GM21367 (cell line): ENCODE results near the gene CTRB2.
"Not testable (repeated sequence)": the region's sequence is repeated elsewhere in the genome, so short reads cannot be mapped to it uniquely, and the experiment has no call there.

Source experiments
- ATAC-seq: cut with Tn5 transposase; IDR thresholded peaks from one replicate; pipeline ENCODE4 v1.9.1; 2021; ENCODE audit not compliant: unreplicated experiment

Gene CTRB2

DNA sequence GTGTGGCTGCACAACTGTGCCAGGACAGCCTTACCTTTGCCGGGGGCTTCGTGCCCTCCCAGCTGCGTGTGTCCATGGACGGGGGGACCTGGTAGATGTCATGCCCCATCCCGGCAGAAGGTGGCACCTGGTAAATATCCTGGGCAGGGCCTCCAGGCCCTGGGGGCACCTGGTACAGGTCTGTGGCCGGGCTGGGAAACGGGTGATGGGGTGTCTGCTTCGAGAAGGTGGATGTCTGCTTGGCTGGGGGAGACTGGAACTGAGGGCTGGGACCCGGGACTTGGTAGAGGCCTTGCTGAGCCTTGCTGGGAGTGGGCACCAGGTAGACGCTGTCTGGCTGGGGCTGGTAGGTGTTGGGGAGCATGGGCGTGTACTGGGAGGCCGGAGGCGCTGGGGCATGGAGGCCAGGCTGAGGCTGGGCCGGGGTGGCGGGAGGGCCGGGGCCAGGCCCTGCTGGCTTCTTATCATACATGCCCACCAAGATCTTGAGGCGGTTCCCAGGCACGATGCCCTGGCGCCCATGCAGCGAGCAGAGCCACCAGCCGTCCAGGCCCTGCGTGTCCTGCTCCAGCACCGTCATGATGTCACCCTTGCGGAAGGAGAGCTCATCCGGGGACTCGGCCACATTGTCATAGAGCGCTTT is 35.6 kb upstream of the CTRB2 start:
- ATAC-seq, result not testable (repeated sequence)

DNA sequence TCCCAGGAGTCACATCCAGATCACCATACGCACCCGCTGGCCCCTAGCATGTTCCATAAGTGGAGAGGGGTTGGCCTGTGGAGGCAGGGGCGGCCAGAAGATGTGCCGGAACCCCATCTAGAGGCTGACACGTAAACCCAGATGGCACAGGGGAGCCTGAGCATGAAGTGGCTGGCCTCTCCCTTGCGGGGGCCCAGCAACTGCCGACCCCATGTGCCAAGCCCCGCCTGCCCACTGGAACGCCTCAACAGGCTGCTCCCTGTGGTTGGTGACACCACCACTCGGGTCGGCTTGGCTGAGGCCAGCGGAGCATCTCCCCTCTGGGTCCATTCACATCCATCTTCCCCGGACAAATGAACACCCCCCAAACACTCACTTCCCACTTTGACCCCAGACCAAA is 35.0 kb upstream of the CTRB2 start:
- no peak for ATAC-seq

DNA sequence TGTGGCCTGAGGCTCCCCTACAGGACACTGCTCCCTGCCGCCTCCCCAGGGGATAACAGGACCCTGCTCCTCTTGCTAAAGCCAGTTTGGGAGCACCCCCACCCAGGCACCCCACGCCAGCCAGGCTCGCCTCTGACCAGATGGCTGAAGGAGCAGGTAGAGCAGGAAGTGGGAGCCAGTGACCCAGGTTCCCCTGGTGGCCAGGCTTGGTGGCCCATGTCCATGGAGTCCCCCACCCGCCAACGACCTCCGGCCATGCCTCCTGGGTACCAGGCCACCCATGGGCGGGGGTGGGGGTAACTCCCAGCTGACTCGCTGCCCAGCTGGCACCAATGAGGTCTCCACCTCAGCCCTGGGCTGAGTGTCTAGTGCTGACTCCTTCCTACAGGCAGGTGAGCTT is 34.5 kb upstream of the CTRB2 start:
- no peak for ATAC-seq

DNA sequence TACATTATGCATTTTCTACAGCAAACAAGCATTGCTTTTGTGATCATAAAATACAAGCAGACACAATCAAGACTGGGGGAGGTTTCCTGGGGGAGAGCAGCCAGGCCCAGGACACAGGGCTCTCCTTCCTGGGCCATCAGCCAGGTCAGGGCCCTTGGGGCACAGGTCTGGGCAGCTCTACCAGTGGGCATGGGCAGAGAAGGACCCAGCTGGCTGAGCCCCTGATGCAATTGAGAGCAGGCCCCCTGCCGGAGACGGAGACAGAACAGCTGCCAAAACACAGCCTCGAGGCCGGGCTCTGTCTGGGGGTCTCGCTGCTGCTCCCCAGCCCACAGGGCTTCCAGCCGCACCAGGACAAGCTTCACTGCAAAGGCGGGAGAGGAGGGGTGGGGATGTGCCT is 33.7 kb upstream of the CTRB2 start:
- ATAC-seq, result not testable (repeated sequence)

DNA sequence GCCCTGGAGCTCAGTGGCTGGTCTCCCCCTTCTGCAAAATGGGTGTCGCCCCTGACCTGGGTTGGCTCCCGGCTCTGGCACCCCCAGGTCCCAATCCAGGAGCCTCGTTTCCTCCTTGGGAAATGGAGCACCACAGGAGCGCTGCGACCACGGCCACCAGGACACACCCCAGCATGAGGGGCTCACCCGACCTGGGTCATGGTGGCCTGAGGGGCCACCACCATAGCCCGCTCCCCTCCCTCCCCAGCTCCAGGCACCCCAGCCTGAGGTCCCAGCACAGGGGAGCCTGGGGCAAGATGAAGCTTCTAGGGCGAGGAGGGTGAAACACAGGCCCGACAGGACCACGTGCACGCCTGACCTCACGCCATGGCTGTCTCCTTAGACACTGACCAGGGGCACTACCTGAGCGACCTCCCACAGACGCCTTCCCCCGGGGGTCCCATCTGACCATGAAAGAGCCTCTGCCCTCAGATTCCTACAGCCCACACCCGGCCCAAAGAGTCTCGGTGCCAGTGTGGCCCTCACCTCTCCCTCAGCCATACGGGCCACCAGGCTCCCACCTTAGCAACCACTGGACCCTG is 32.7 kb upstream of the CTRB2 start:
- ATAC-seq, result no peak

- no peak for ATAC-seq
Measured at GRCh38 chr16:75238853-75239541, 32.0 kb upstream of the CTRB2 start.

DNA sequence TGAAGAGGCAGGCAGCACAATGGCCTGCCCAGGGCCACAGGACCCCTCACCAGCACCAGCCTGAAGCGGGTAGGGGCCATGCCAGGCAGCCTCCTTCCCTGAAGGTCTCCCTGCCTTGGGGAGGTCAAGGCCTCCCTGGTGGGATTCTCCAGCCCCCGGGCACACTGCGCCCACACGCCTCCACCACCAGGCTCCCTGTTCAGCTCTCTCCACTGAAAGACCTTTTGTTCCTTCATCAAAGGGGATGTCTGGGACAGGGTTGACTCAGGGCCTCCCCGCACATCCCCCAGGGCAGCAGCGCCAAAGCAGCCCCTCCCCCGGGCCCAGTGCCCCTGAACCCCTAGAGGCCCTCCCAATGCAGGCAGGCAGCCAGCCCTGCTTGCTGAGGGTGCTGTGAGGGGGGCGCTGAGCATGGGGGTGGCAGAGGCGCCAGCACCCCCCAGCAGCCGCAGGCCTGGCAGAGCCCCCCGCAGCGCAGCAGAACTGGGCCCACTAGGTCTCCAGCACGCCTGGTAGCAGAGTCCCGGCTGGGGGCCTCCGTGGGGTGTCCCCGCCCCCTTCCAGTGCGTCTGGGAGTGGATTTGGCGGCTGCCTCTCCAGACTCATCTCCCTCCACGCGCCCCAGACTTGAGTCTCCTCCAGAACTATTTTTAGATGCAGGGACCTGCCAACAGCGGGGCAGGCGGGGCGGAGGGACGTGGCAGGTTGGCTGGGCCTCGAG is 31.3 kb upstream of the CTRB2 start:
- no peak for ATAC-seq

DNA sequence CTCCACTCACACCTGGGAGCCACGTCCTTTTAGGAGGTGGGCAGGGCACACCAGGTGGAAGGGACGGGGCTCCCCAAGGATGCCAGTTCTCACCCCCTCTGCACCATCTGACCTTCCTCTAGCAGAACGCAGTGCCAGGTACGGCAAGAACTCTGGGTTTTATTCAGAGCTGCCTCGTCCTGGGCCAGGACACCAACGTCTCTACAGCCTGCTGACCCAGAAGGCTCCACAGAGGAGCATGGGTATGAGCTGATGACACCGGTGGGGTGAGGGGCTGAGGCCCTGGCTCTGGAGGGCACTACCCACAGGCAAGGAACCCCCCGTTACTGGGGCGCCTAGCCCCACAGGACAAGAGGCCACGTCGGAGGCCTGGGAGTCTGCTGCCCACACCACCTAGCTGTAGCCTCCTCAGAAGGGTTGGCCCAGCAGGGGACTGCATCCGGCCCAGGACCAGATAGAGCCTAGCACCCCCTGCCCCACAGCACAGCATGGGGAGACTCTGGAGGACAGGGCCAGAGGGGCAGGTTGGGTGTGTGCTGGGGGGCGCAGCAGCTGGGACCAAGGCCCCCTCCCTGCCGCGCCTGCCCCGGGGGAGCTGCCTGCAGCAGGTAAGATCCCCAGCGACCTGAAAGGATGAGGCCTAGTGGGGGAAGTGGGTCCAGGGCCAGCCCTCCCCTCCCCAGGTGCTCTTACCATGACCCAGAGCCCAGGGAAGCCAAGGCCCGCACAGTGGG is 30.6 kb upstream of the CTRB2 start:
- no peak for ATAC-seq

GRCh38 chr16:75236736-75237397 is 29.9 kb upstream of the CTRB2 start:
- no peak for ATAC-seq

DNA sequence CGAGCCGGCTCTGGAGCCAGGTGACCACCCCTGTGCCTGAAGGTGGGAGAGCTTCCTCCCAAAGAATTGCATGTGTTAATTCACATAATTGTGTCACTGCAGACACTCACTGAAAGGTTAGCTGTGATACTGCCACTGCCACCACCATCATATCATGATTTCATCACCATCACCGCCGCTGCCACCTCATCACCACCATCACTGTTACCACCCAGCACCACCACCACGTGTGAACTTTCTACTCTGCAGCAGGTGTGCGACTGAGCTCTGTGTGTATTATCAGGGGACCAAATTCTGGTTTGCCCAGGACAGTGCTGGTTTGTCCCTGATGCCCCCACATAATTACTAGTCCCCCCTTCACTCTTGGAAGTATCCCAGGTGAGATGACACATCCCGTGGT is 29.3 kb upstream of the CTRB2 start:
- no peak for ATAC-seq

- ATAC-seq, result no peak
Measured at GRCh38 chr16:75235721-75236193, 28.8 kb upstream of the CTRB2 start.

GRCh38 chr16:75234856-75235696 is 28.1 kb upstream of the CTRB2 start:
- no peak for ATAC-seq

DNA sequence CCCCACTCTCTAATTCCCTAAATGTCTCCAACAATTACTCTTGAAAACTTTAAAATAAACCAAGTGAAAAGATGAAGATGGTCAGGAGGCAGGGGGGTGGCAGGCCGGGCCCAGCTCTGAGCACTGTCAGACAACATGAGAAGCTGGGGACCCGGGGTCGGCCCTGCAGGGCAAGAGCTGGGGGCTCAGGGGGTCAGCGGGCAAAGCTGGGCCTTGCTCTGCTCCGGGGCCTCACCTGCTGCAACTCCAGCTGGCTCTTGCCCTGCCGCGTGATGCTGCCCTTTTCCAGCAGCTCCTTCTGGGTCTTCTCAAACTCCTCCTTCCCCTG is 26.6 kb upstream of the CTRB2 start:
- ATAC-seq, result no peak

DNA sequence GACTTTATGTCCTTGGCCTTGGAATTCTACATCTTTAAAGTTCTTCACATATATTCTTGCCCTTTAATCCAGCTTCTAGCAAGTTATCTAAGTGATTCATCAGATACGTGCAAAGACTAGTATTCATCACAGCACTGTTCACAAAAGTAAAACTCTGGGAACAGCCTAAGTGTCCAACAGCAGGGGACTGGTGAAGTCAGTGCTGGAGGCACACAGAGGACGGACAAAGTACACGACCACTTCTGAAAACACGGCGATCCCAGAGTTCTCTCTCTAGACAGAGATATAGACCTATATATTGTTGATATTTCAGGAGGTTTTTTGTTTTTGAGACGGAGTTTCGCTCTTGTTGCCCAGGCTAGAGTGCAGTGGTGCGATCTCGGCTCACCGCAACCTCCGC is 24.6 kb upstream of the CTRB2 start:
- ATAC-seq, result no peak

DNA sequence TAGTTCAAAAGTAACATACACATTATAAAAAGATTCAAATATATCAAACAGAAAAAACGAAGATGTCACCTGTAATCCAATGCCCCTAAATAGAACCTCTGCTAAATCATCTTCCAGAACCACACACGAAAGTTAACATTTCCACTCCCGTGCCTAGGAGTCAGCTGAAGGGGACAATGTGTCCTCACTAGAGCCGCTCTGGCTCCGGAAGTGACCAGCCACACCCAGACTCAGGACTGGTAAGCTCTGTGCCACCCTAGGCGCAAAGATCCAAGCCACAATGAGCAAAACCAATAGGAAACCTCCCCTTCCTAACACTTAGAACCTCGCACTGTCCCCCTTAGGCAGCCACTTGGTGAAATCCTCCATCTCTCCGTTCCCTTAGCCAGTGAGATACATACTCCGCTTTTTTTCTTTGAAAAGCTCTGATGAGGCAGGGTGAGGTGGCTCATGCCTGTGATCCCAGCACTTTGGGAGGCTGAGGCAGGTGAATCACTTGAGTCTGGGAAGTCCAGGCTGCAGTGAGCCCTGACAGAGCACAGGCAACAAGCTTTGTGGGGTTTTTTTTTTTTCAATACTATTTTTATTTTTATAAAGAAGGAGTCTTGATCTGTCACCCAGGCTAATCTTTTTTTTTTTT is 23.6 kb upstream of the CTRB2 start:
- ATAC-seq, result no peak

- no peak for ATAC-seq
Measured at GRCh38 chr16:75229172-75230031, 22.4 kb upstream of the CTRB2 start.

GRCh38 chr16:75228143-75228976 is 21.4 kb upstream of the CTRB2 start:
- no peak for ATAC-seq
